ENCODE measurements around the gene CUX1.
A peak's percentile ranks its signal among the peaks of the same experiment; 100 is the strongest.

The CUX1 gene

DNA sequence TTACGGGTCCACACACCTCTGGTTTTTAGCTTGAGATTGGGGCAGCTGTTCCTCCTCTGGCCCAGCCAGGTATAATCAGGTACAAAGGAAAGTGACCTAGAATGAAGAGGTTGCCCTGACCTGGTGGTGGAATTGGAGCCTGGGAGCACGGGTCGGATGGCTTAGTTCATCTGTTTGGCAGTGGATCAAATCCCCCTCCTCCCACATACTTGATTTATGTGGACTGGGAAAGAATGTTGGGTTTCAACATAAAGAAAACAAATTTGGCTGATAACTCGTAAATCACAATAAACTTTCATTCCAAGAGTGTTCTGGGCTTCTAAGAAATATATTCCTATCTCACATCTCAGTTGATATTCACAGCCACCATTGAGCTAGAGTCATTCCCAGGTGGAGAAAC is 186.8 kb downstream of the CUX1 start:
- 0 out of 2 replicates have a peak, but pooled peaks cover 5% of the 10 kb centered on the region for H3K4me1 ChIP-seq (ENCODE audit: control insufficient read depth, insufficient read depth, low read length)
- H3K36me3 ChIP-seq (ENCODE audit: control insufficient read depth in 2 of 2, insufficient read depth in 1 of 2, low read length in 2 of 2), result no peaks in the 10 kb centered on the region
- TF ChIP-seq, protein P1, sequence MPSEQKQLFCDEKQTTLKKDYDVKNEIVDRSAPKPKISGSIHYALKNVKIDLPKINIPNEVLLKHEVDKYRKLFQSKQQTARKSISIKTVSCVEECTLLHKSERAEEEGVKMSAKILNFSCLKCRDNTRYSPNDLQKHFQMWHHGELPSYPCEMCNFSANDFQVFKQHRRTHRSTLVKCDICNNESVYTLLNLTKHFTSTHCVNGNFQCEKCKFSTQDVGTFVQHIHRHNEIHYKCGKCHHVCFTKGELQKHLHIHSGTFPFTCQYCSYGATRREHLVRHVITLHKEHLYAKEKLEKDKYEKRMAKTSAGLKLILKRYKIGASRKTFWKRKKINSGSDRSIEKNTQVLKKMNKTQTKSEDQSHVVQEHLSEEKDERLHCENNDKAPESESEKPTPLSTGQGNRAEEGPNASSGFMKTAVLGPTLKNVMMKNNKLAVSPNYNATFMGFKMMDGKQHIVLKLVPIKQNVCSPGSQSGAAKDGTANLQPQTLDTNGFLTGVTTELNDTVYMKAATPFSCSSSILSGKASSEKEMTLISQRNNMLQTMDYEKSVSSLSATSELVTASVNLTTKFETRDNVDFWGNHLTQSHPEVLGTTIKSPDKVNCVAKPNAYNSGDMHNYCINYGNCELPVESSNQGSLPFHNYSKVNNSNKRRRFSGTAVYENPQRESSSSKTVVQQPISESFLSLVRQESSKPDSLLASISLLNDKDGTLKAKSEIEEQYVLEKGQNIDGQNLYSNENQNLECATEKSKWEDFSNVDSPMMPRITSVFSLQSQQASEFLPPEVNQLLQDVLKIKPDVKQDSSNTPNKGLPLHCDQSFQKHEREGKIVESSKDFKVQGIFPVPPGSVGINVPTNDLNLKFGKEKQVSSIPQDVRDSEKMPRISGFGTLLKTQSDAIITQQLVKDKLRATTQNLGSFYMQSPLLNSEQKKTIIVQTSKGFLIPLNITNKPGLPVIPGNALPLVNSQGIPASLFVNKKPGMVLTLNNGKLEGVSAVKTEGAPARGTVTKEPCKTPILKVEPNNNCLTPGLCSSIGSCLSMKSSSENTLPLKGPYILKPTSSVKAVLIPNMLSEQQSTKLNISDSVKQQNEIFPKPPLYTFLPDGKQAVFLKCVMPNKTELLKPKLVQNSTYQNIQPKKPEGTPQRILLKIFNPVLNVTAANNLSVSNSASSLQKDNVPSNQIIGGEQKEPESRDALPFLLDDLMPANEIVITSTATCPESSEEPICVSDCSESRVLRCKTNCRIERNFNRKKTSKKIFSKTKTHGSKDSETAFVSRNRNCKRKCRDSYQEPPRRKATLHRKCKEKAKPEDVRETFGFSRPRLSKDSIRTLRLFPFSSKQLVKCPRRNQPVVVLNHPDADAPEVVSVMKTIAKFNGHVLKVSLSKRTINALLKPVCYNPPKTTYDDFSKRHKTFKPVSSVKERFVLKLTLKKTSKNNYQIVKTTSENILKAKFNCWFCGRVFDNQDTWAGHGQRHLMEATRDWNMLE (tag by site-specific recombination; conservative IDR thresholded peaks at IDR 0.05; ENCODE audit: low read depth), result no peak
- TF ChIP-seq ZSCAN23 (tag by site-specific recombination; IDR thresholded peaks at IDR 0.05), result no peak
- TF ChIP-seq ZNF416 (tag by site-specific recombination; IDR thresholded peaks at IDR 0.05), result no peak
- TF ChIP-seq INSM2 (tag by site-specific recombination; IDR thresholded peaks at IDR 0.05), result no peak
- TF ChIP-seq ZEB2 (tag by site-specific recombination; IDR thresholded peaks at IDR 0.05), result peak; percentile 78
- peak; percentile 90 for TF ChIP-seq BCL6B (tag by site-specific recombination; IDR thresholded peaks at IDR 0.05)
- no peak for TF ChIP-seq ZNF266 (tag by site-specific recombination; IDR thresholded peaks at IDR 0.05; ENCODE audit: low read depth)
- no peak for TF ChIP-seq ZNF610 (tag by site-specific recombination; IDR thresholded peaks at IDR 0.05; ENCODE audit: borderline replicate concordance)
- no peak for TF ChIP-seq ZNF132 (tag by site-specific recombination; IDR thresholded peaks at IDR 0.05; ENCODE audit: borderline replicate concordance)
- TF ChIP-seq ZNF792 (tag by site-specific recombination; IDR thresholded peaks at IDR 0.05), result no peak
- TF ChIP-seq ZBTB44 (tag by site-specific recombination; IDR thresholded peaks at IDR 0.05), result no peak
- TF ChIP-seq ZNF239 (tag by site-specific recombination; IDR thresholded peaks at IDR 0.05), result no peak
- TF ChIP-seq SETDB1 (IDR thresholded peaks at IDR 0.05; ENCODE audit: insufficient read length, low read length), result no peak
- no peak for TF ChIP-seq GLI4 (tag by site-specific recombination; IDR thresholded peaks at IDR 0.05)
- TF ChIP-seq ZNF112 (tag by site-specific recombination; IDR thresholded peaks at IDR 0.05), result no peak
- no peak for TF ChIP-seq ZNF292 (tag by site-specific recombination; IDR thresholded peaks at IDR 0.05; ENCODE audit: borderline replicate concordance, low read depth)
- TF ChIP-seq ZFHX2 (tag by site-specific recombination; conservative IDR thresholded peaks at IDR 0.05), result peak; percentile 57; the same call in 1 of the 2 replicates
- TF ChIP-seq AEBP2 (tag by site-specific recombination; IDR thresholded peaks at IDR 0.05; ENCODE audit: borderline replicate concordance), result no peak
- no peak for TF ChIP-seq ZNF510 (tag by site-specific recombination; IDR thresholded peaks at IDR 0.05; ENCODE audit: insufficient replicate concordance)
- TF ChIP-seq ZNF140 (tag by site-specific recombination; IDR thresholded peaks at IDR 0.05), result no peak
- CTCF ChIA-PET, result no interaction called here
- no peak overlapping the region for H3K27ac ChIP-seq (ENCODE audit: extremely low read depth, low read depth, low read length)
- POLR2A ChIA-PET, result no interaction called here
- no peaks in the 10 kb centered on the region for H3K9me3 ChIP-seq (ENCODE audit: control insufficient read depth, insufficient read depth, low read depth, low read length)
- H3K4me3 ChIP-seq (ENCODE audit: low read depth, low read length), result no peak overlapping the region
